Tibial nerve (tissue), 4 donors: ENCODE data around the gene TMEM204. TPM values are rescaled to one million over a fixed set of nuclear protein-coding genes. Genes with fewer than 3 reads are reported as not detected.

Experiments
- DNase-seq, 2 donors: peaks; one replicate each; pipeline ENCODE4 v3.0.0-alpha.2; 2019; ENCODE audit warnings: low spot score in 2 of 2
- H3K27ac ChIP-seq, 4 donors: fragments of 200-600 bp; sonication (generic) in 3 of 4; one replicate each; pipeline ENCODE4 v1.5.1; 2017 to 2019; ENCODE audit warnings: mild to moderate bottlenecking in 1 of 4
- H3K27me3 ChIP-seq, 2 donors: fragments of 200-600 bp; sonication (generic) in 1 of 2; one replicate each; pipeline versions ENCODE4 v1.5.1 to v1.6.0; 2017 to 2019
- H3K36me3 ChIP-seq, 3 donors: fragments of 200-600 bp; sonication (generic); one replicate each; pipeline ENCODE4 v1.5.1; 2018 to 2019
- H3K4me1 ChIP-seq, 4 donors: fragments of 200-600 bp; sonication (generic) in 3 of 4; one replicate each; pipeline ENCODE4 v1.5.1; 2017 to 2019
- H3K4me3 ChIP-seq, 4 donors: fragments of 200-600 bp; sonication (generic) in 3 of 4; one replicate each; pipeline ENCODE4 v1.5.1; 2017 to 2019; ENCODE audit warnings: mild to moderate bottlenecking in 1 of 4, moderate library complexity in 1 of 4
- H3K9me3 ChIP-seq, 4 donors: fragments of 200-600 bp; sonication (generic) in 3 of 4; one replicate each; pipeline ENCODE4 v1.5.1; 2017 to 2019
- CTCF ChIP-seq, 5 experiments: fragments of 200-600 bp in 3 of 5; fragments of 450-650 bp in 2 of 5; sonication (generic) in 3 of 5; IDR thresholded peaks; one replicate each; pipeline ENCODE4 v1.5.1; 2016 to 2019; ENCODE audit warnings: antibody characterized with exemption in 5 of 5, mild to moderate bottlenecking in 3 of 5, moderate library complexity in 2 of 5
- EP300 ChIP-seq, 2 donors: sonication (generic); formaldehyde crosslinking; IDR thresholded peaks; one replicate each; pipeline ENCODE4 v1.6.1; 2017; ENCODE audit warnings: antibody characterized with exemption in 2 of 2, mild to moderate bottlenecking in 1 of 2
- POLR2A ChIP-seq, 2 donors: fragments of 450-650 bp; IDR thresholded peaks; one replicate each; pipeline ENCODE4 v1.6.1; 2017; ENCODE audit warnings: antibody characterized with exemption in 2 of 2, mild to moderate bottlenecking in 2 of 2, moderate library complexity in 2 of 2
- WGBS, 2 donors: methylation state at CpG; one replicate each; pipeline ENCODE4 v1.1.5; 2018; 5-methylcytosine and 5-hydroxymethylcytosine counted together
- total RNA-seq, 4 donors: library from RNA; depleted of rRNA; stranded (reverse); fragments of >200 nt; gene quantifications; one replicate each; pipeline ENCODE4 v1.1.0, GENCODE V29; 2016

Gene TMEM204
- total RNA-seq, 4 donors from 2014 or later, result 46.3 to 53.7 (median 48.9) TPM

- no peak for TF ChIP-seq EP300 (IDR thresholded peaks at IDR 0.05)
- no peak for TF ChIP-seq CTCF (IDR thresholded peaks at IDR 0.05)
- TF ChIP-seq POLR2A (IDR thresholded peaks at IDR 0.05), result no peak
- DNase-seq, result no peak
- Histone ChIP-seq H3K36me3 (peaks cover 0 to 39% (median 0%) of the 10 kb centered on the region in 3 donors), H3K4me3 (no peak overlapping the region), H3K9me3 (no peaks in the 10 kb centered on the region), H3K27me3 (no peaks in the 10 kb centered on the region), H3K27ac (no peak overlapping the region), H3K4me1 (peaks cover 0 to 22% (median 0%) of the 10 kb centered on the region in 4 donors)
- 70 to 80% methylated on average over 26 to 34 of the region's 38 CpGs for WGBS, 2 donors
These were observed 6.6 kb upstream of the TMEM204 start for GRCh38 chr16:1526608-1527555.

GRCh38 chr16:1527836-1528811, 5.3 kb upstream of the TMEM204 start:
- peaks cover 0 to 35% (median 3%) of the 10 kb centered on the region in 4 donors for H3K4me1 ChIP-seq
- DNase-seq, result no peak
- no peak overlapping the region for H3K27ac ChIP-seq
- no peak overlapping the region for H3K4me3 ChIP-seq
- no peaks in the 10 kb centered on the region for H3K9me3 ChIP-seq
- 70 to 72% methylated on average over 28 to 30 of the region's 42 CpGs for WGBS, 2 donors
- no peak for TF ChIP-seq POLR2A (IDR thresholded peaks at IDR 0.05)
- no peak for TF ChIP-seq EP300 (IDR thresholded peaks at IDR 0.05)
- no peak for TF ChIP-seq CTCF (IDR thresholded peaks at IDR 0.05)
- peaks cover 0 to 28% (median 0%) of the 10 kb centered on the region in 3 donors for H3K36me3 ChIP-seq
- H3K27me3 ChIP-seq, result no peaks in the 10 kb centered on the region

- no peak for TF ChIP-seq CTCF (IDR thresholded peaks at IDR 0.05)
- TF ChIP-seq POLR2A (IDR thresholded peaks at IDR 0.05), result no peak
- no peak for TF ChIP-seq EP300 (IDR thresholded peaks at IDR 0.05)
- DNase-seq, result no peak
- Histone ChIP-seq H3K27me3 (no peaks in the 10 kb centered on the region), H3K36me3 (peaks cover 0 to 19% (median 0%) of the 10 kb centered on the region in 3 donors), H3K9me3 (no peaks in the 10 kb centered on the region), H3K27ac (no peak overlapping the region), H3K4me3 (no peak overlapping the region), H3K4me1 (peaks cover 0 to 38% (median 4%) of the 10 kb centered on the region in 4 donors)
- 89 to 96% methylated on average over 21 to 26 of the region's 29 CpGs for WGBS, 2 donors
These were observed 4.4 kb upstream of the TMEM204 start for GRCh38 chr16:1528921-1529537.

GRCh38 chr16:1530349-1530882, 3.0 kb upstream of the TMEM204 start:
- no peak for DNase-seq
- Histone ChIP-seq H3K36me3 (peaks cover 0 to 14% (median 0%) of the 10 kb centered on the region in 3 donors), H3K9me3 (no peaks in the 10 kb centered on the region), H3K27me3 (no peaks in the 10 kb centered on the region), H3K27ac (peak overlapping the region in 3 of 4 donors; percentile 45 to 89 (median 60)), H3K4me1 (peaks cover 0 to 48% (median 4%) of the 10 kb centered on the region in 4 donors), H3K4me3 (peak overlapping the region in 1 of 4 donors; percentile 6)
- TF ChIP-seq EP300 (IDR thresholded peaks at IDR 0.05) (no peak), POLR2A (IDR thresholded peaks at IDR 0.05) (no peak), CTCF (IDR thresholded peaks at IDR 0.05) (no peak)
- WGBS, 2 donors, result 87 to 92% methylated on average over 23 to 27 of the region's 27 CpGs
